ENCODE data around the gene OSBPL8.
A peak's percentile ranks its signal among the peaks of the same experiment; 100 is the strongest.

OSBPL8 gene

GRCh38 chr12:76559400-76560085 lies at the start of gene OSBPL8:
TSS of gene OSBPL8 (minus strand) at chr12:76559771. CDS start at chr12:76487551, 72,220 bp downstream.
- peak; percentile 92 to 96 (median 95) for DNase-seq (ENCODE audit: low read depth in 3 of 3)

GRCh38 chr12:76608070-76608469 lies 48.5 kb upstream of the OSBPL8 start:
- DNase-seq (ENCODE audit: low read depth in 3 of 3): no peak

- no peak for DNase-seq (ENCODE audit: low read depth in 3 of 3)
Measured at GRCh38 chr12:76595056-76595455, 35.5 kb upstream of the OSBPL8 start.

- DNase-seq (ENCODE audit: low read depth in 3 of 3): no peak
Measured at GRCh38 chr12:76591476-76591875, 31.9 kb upstream of the OSBPL8 start.

GRCh38 chr12:76590131-76590530 lies 30.6 kb upstream of the OSBPL8 start:
- DNase-seq (ENCODE audit: low read depth in 3 of 3): no peak

GRCh38 chr12:76588881-76589565 lies 29.5 kb upstream of the OSBPL8 start:
- no peak for DNase-seq (ENCODE audit: low read depth in 3 of 3)

- no peak for DNase-seq (ENCODE audit: low read depth in 3 of 3)
Measured at GRCh38 chr12:76587428-76588178, 28.0 kb upstream of the OSBPL8 start.

- DNase-seq (ENCODE audit: low read depth in 3 of 3): peak in 2 of 3 donors; percentile 1 to 15
Measured at GRCh38 chr12:76586764-76587395, 27.3 kb upstream of the OSBPL8 start.

- DNase-seq (ENCODE audit: low read depth in 3 of 3): no peak
Measured at GRCh38 chr12:76583301-76583700, 23.7 kb upstream of the OSBPL8 start.

GRCh38 chr12:76573840-76574373 lies 14.3 kb upstream of the OSBPL8 start:
- DNase-seq (ENCODE audit: low read depth in 3 of 3): no peak

GRCh38 chr12:76571256-76571655 lies 11.7 kb upstream of the OSBPL8 start:
- DNase-seq (ENCODE audit: low read depth in 3 of 3): no peak

- no peak for DNase-seq (ENCODE audit: low read depth in 3 of 3)
Measured at GRCh38 chr12:76569685-76570604, 10.4 kb upstream of the OSBPL8 start.

- DNase-seq (ENCODE audit: low read depth in 3 of 3): no peak
Measured at GRCh38 chr12:76568888-76569551, 9.4 kb upstream of the OSBPL8 start.

- no peak for DNase-seq (ENCODE audit: low read depth in 3 of 3)
Measured at GRCh38 chr12:76568130-76568529, 8.6 kb upstream of the OSBPL8 start.

- no peak for DNase-seq (ENCODE audit: low read depth in 3 of 3)
Measured at GRCh38 chr12:76563061-76563460, 3.5 kb upstream of the OSBPL8 start.

- DNase-seq (ENCODE audit: low read depth in 3 of 3): no peak
Measured at GRCh38 chr12:76562130-76562529, 2.6 kb upstream of the OSBPL8 start.

GRCh38 chr12:76560086-76560491 lies 518 bp upstream of the OSBPL8 start:
- DNase-seq (ENCODE audit: low read depth in 3 of 3): no peak

GRCh38 chr12:76558684-76559399 lies 729 bp downstream of the OSBPL8 start:
- peak; percentile 51 to 74 (median 62) for DNase-seq (ENCODE audit: low read depth in 3 of 3)

GRCh38 chr12:76556368-76556767 lies 3.2 kb downstream of the OSBPL8 start:
- no peak for DNase-seq (ENCODE audit: low read depth in 3 of 3)

- no peak for DNase-seq (ENCODE audit: low read depth in 3 of 3)
Measured at GRCh38 chr12:76555797-76556196, 3.8 kb downstream of the OSBPL8 start.

All from stimulated activated CD4-positive, alpha-beta T cell treated with anti-CD3 and anti-CD28 coated beads, TNF-alpha, amount 100 ng/mL, for 48 hours (primary cell).